Right atrium auricular region (tissue), 2 donors: ENCODE measurements around the gene GMDS. TPM values are rescaled to one million over a fixed set of nuclear protein-coding genes. Genes with fewer than 3 reads are reported as not detected.

Experiments used
- DNase-seq: peaks from one replicate; pipeline ENCODE4 v3.0.0-alpha.2; 2019; ENCODE audit warnings: low spot score
- H3K27ac ChIP-seq, 2 donors: fragments of 200-600 bp; sonication (generic); 1 replicate in 1 of 2; 2 replicates in 1 of 2; pipeline ENCODE4 v1.5.1; 2016 to 2019
- H3K27me3 ChIP-seq, 2 donors: fragments of 200-600 bp; sonication (generic); one replicate each; pipeline versions ENCODE4 v1.5.1 to v1.6.0; 2017 to 2019
- H3K36me3 ChIP-seq: fragments of 200-600 bp; sonication (generic); one replicate; pipeline ENCODE4 v1.5.1; 2016
- H3K4me1 ChIP-seq, 2 donors: fragments of 200-600 bp; sonication (generic); one replicate each; pipeline versions ENCODE4 v1.5.1 to v1.6.0; 2017 to 2019
- H3K4me3 ChIP-seq, 2 donors: fragments of 200-600 bp; sonication (generic); 1 replicate in 1 of 2; 2 replicates in 1 of 2; pipeline ENCODE4 v1.5.1; 2017 to 2019; ENCODE audit warnings: mild to moderate bottlenecking in 1 of 2, moderate library complexity in 1 of 2
- H3K9me3 ChIP-seq, 2 donors: fragments of 200-600 bp; sonication (generic); one replicate each; pipeline ENCODE4 v1.5.1; 2019
- total RNA-seq, 2 donors: library from RNA; depleted of rRNA; stranded (reverse); fragments of >200 nt; gene quantifications; one replicate each; pipeline ENCODE4 v1.1.0, GENCODE V29; 2016
- TF ChIP-seq, protein P1 (sequence below), 2 donors: fragments of 200-600 bp; sonication (generic); IDR thresholded peaks; one replicate each; pipeline ENCODE4 v1.5.1; 2019; ENCODE audit warnings: antibody characterized with exemption in 2 of 2

The GMDS gene
- total RNA-seq, 2 donors from 2014 or later, result 11.1 to 11.8 TPM

DNA sequence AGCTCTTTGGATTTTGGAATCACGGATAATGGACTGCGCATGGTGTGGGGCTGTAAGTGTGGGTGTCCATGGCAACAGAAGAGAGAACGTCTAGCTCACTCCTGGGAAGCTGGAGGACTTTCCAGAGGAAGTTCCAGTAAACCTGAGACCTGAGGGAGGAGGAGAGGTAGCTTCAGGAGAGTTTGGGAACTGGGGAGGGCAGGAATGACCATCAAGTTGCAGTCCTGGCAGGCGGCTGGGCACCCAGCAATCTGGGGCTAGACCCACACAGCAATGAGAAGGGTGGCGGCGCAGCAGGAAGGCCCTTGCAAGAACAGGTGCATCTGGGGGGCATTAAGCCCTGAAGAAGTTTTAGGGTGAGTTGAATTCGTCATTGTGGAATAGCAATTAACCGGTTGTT is 539.8 kb downstream of the GMDS start:
- Histone ChIP-seq H3K9me3 (no peaks in the 10 kb centered on the region), H3K27me3 (no peaks in the 10 kb centered on the region), H3K27ac (no peak overlapping the region), H3K4me1 (no peaks in the 10 kb centered on the region), H3K4me3 (no peak overlapping the region), H3K36me3 (no peaks in the 10 kb centered on the region)
- no peak for DNase-seq
- TF ChIP-seq, protein P1, sequence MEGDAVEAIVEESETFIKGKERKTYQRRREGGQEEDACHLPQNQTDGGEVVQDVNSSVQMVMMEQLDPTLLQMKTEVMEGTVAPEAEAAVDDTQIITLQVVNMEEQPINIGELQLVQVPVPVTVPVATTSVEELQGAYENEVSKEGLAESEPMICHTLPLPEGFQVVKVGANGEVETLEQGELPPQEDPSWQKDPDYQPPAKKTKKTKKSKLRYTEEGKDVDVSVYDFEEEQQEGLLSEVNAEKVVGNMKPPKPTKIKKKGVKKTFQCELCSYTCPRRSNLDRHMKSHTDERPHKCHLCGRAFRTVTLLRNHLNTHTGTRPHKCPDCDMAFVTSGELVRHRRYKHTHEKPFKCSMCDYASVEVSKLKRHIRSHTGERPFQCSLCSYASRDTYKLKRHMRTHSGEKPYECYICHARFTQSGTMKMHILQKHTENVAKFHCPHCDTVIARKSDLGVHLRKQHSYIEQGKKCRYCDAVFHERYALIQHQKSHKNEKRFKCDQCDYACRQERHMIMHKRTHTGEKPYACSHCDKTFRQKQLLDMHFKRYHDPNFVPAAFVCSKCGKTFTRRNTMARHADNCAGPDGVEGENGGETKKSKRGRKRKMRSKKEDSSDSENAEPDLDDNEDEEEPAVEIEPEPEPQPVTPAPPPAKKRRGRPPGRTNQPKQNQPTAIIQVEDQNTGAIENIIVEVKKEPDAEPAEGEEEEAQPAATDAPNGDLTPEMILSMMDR (IDR thresholded peaks at IDR 0.05), result no peak

DNA sequence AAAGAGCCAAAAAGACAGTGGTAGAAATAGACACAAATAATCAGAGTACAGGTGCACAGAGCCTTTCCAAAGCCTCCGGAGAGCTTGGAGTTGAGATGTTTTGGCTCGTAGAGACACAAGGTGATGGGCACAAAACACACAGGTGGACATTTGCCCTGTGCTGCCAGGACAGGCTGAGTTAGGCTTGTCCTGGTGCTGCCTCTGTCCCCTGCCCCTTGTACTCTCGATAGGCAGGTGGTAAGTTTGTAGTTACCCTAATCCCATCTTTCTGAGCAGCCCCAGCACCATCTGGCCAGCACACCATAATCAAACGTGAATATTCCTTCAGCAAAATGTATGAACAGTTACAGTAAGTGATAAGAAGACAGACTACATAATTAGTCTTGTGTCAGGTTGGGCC is 540.2 kb downstream of the GMDS start:
- H3K9me3 ChIP-seq, result no peaks in the 10 kb centered on the region
- H3K36me3 ChIP-seq, result no peaks in the 10 kb centered on the region
- no peak for DNase-seq
- H3K4me3 ChIP-seq, result no peak overlapping the region
- TF ChIP-seq, protein P1 (IDR thresholded peaks at IDR 0.05), result no peak
- no peaks in the 10 kb centered on the region for H3K4me1 ChIP-seq
- H3K27ac ChIP-seq, result no peak overlapping the region
- H3K27me3 ChIP-seq, result no peaks in the 10 kb centered on the region

DNA sequence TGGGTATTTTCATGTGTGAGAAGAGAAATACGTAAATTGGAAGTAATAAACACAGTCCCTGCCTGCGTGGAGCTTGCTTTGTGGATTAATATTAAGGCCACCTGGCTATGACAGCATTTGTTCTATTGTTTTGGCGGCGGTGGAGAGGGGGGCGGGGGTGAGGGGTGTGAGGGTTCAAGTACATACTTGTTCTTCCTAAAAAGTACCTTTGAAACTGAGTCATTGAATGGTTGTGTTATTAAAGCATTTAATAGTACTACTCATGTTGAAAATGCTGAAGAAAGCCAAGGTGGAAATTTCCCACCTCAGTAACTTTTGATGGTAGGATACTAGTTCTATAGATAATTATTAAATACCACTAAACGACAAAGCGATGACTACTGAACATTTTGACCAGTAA is 540.7 kb downstream of the GMDS start:
- H3K9me3 ChIP-seq, result no peaks in the 10 kb centered on the region
- H3K36me3 ChIP-seq, result no peaks in the 10 kb centered on the region
- no peaks in the 10 kb centered on the region for H3K27me3 ChIP-seq
- no peak for DNase-seq
- no peaks in the 10 kb centered on the region for H3K4me1 ChIP-seq
- no peak overlapping the region for H3K4me3 ChIP-seq
- TF ChIP-seq, protein P1 (IDR thresholded peaks at IDR 0.05), result no peak
- no peak overlapping the region for H3K27ac ChIP-seq

DNA sequence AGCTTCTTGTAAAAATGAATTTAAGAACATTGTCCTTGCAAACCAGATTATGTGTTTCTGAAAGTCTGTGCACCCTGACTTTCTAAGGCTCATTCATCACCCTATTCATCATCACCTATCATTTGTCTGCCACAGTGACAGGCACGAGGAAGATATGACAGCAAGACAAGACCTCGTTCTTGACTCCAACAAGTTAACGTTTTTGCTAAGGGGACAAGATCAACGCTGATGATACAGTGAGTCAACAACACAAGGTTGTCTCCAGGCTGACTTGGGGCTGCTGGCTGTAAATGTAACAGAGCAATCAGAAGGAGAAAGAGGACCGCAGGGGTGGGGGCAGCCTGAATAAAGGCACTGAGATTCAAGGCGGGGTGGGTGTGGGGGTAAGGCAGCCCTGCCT is 541.5 kb downstream of the GMDS start:
- Histone ChIP-seq H3K9me3 (no peaks in the 10 kb centered on the region), H3K4me1 (no peaks in the 10 kb centered on the region), H3K27ac (no peak overlapping the region), H3K4me3 (no peak overlapping the region), H3K36me3 (no peaks in the 10 kb centered on the region), H3K27me3 (no peaks in the 10 kb centered on the region)
- TF ChIP-seq, protein P1 (IDR thresholded peaks at IDR 0.05), result no peak
- no peak for DNase-seq

DNA sequence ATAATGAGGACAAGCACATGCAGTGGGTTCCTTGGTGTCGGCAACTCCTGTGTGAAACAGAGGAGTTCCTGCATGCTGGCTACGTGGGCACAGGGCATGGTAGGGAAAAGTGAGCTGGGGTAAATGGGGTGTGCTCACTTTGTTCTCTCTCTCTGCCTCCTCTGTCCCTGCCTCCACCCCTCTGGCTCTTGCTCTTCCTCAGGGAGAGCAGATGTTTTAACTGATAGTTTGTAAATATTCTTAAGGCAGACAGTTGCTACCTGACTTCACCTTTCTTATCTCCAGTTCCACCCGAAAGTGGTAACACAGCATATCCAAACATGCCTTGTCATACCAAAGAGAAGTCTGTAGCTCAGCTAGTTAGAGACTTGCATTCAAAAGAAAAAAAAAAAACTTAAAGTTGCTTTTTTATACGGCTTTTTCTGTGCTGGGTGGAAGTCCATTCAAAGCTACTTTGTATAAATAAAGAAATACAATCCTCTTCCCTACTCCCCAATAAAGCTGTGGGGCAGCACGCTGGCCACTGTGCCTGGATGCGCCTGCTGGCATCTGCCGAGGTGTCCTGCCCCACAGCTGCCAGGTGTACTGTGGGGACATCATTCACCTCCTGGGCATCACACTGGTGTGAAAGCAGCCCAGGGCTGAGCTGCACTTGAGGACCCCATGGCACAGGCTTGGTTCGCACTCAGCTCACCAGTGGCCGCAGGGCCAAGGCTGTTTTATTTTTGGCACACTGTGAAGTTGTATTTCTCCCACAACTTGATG is 542.1 kb downstream of the GMDS start:
- no peaks in the 10 kb centered on the region for H3K4me1 ChIP-seq
- no peaks in the 10 kb centered on the region for H3K36me3 ChIP-seq
- H3K27me3 ChIP-seq, result no peaks in the 10 kb centered on the region
- no peak overlapping the region for H3K4me3 ChIP-seq
- TF ChIP-seq, protein P1 (IDR thresholded peaks at IDR 0.05), result no peak
- no peaks in the 10 kb centered on the region for H3K9me3 ChIP-seq
- no peak for DNase-seq
- H3K27ac ChIP-seq, result no peak overlapping the region

DNA sequence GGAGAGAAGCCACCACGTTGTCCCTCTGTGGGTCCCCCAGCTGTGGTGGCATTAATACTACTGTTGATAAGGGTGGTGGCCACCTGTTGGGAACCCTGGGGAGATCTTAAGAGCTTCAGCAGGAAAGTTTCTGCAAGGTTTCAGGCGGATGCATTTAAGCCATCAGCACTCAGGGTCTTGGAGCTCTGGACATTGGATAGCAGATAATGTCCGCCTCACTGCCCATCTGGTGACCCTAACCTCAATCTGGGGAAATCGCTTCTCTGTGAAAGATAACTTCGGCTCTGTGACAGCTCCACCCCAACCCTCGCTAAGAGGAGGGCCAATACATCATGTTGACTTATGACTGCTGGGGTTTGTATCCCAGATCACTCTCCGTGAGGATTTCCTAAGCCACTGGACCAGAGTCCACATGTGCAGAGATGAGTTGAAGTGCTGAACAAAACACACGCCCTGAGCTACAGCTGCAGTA is 542.8 kb downstream of the GMDS start:
- Histone ChIP-seq H3K4me3 (no peak overlapping the region), H3K27me3 (no peaks in the 10 kb centered on the region), H3K36me3 (no peaks in the 10 kb centered on the region), H3K9me3 (no peaks in the 10 kb centered on the region), H3K27ac (peak overlapping the region in 1 of 2 donors; percentile 38), H3K4me1 (no peaks in the 10 kb centered on the region)
- no peak for DNase-seq
- TF ChIP-seq, protein P1 (IDR thresholded peaks at IDR 0.05), result no peak
